Caki2 (cell line): ENCODE measurements around the gene ARL4A. TPM values are rescaled to one million over a fixed set of nuclear protein-coding genes. Genes with fewer than 3 reads are reported as not detected.
"Not testable (repeated sequence)": the region's sequence is repeated elsewhere in the genome, so short reads cannot be mapped to it uniquely, and the experiment has no call there.

ENCODE experiments used
- DNase-seq: peaks from one replicate; pipeline ENCODE4 v3.0.0-alpha.2; 2015; ENCODE audit warnings: low read depth
- in situ Hi-C: cut with HindIII; loops from 2 replicates; pipeline ENCODE4 v1.10.0; 2016; ENCODE audit warnings: low sequenced_read_pairs, low pct_unique_long_range_greater_than_20kb, mixed read lengths
- total RNA-seq: library from RNA; depleted of rRNA; stranded (reverse); fragments of >200 nt; shearing (Covaris generic); gene quantifications from 2 replicates; pipeline ENCODE4 v1.2.3, GENCODE V29; 2014; ENCODE audit warnings: low replicate concordance; rRNA removed

ARL4A gene
- total RNA-seq: 31.2 and 45.1 TPM in 2 replicates

GRCh38 chr7:12686891-12687717, at the start of gene ARL4A:
TSS of gene ARL4A (plus strand) at chr7:12687633. CDS start at chr7:12688255, 622 bp downstream.
- in situ Hi-C loops: no loop called here

GRCh38 chr7:12637819-12638592, 49.4 kb upstream of the ARL4A start:
- no peak for DNase-seq
- in situ Hi-C loops: no loop called here

More at GRCh38 chr7:12686891-12687717, at the start of gene ARL4A:
- DNase-seq: peak; percentile 97

- in situ Hi-C loops: no loop called here
- DNase-seq: peak; percentile 36
Measured at GRCh38 chr7:12638851-12639456, 48.5 kb upstream of the ARL4A start.

GRCh38 chr7:12640299-12641096, 46.9 kb upstream of the ARL4A start:
- in situ Hi-C loops: no loop called here
- DNase-seq: no peak

- DNase-seq: no peak
- in situ Hi-C loops: no loop called here
Measured at GRCh38 chr7:12641196-12641595, 46.2 kb upstream of the ARL4A start.

- no peak for DNase-seq
- in situ Hi-C loops: no loop called here
Measured at GRCh38 chr7:12642508-12642907, 44.9 kb upstream of the ARL4A start.

GRCh38 chr7:12643001-12643643, 44.3 kb upstream of the ARL4A start:
- in situ Hi-C loops: no loop called here
- no peak for DNase-seq

GRCh38 chr7:12643644-12644043, 43.8 kb upstream of the ARL4A start:
- in situ Hi-C loops: no loop called here
- DNase-seq: no peak

GRCh38 chr7:12645212-12645611, 42.2 kb upstream of the ARL4A start:
- in situ Hi-C loops, DNase-seq: not testable (repeated sequence)

GRCh38 chr7:12646139-12646538, 41.3 kb upstream of the ARL4A start:
- no peak for DNase-seq

GRCh38 chr7:12647364-12648219, 39.8 kb upstream of the ARL4A start:
- in situ Hi-C loops: no loop called here
- peak; percentile 75 for DNase-seq

More at GRCh38 chr7:12646139-12646538, 41.3 kb upstream of the ARL4A start:
- in situ Hi-C loops: no loop called here

GRCh38 chr7:12648704-12649261, 38.6 kb upstream of the ARL4A start:
- no peak for DNase-seq
- in situ Hi-C loops: no loop called here

GRCh38 chr7:12649348-12649747, 38.1 kb upstream of the ARL4A start:
- in situ Hi-C loops: no loop called here
- no peak for DNase-seq

GRCh38 chr7:12650080-12650479, 37.4 kb upstream of the ARL4A start:
- in situ Hi-C loops: no loop called here
- DNase-seq: no peak

- in situ Hi-C loops: no loop called here
- DNase-seq: no peak
Measured at GRCh38 chr7:12653110-12653509, 34.3 kb upstream of the ARL4A start.

GRCh38 chr7:12653518-12653917, 33.9 kb upstream of the ARL4A start:
- no peak for DNase-seq
- in situ Hi-C loops: no loop called here

GRCh38 chr7:12655161-12655560, 32.3 kb upstream of the ARL4A start:
- in situ Hi-C loops: no loop called here
- DNase-seq: no peak
